HepG2 (cell line): ENCODE data around the gene FXYD1. TPM values are rescaled to one million over a fixed set of nuclear protein-coding genes. Genes with fewer than 3 reads are reported as not detected.

Experiments
- ATAC-seq: fragments of 200-7000 bp; cut with Tn5 transposase; 3 replicates; pipeline ENCODE4 v1.9.1; 2020; ENCODE audit warnings: mild to moderate bottlenecking, moderate library complexity
- BruUV-seq: library from RNA; stranded (reverse); fragments of 400-500 nt; replicated peaks from 2 replicates; lab custom pipeline; 2021; lab: Mats Ljungman, UMichigan
- CTCF ChIA-PET: fragments of 300-600 bp; formaldehyde crosslinking; extraction: SDS; loops from one replicate; lab custom pipeline; 2021; ENCODE audit warnings: low total read pairs, inconsistent platforms, low intra/inter-chr PET ratio; lab: Yijun Ruan, JAX
- POLR2A ChIA-PET: fragments of 350-600 bp; sonication (Branson Sonifier 250); formaldehyde crosslinking; loops from one replicate; lab custom pipeline; 2020; ENCODE audit warnings: antibody characterized with exemption, inconsistent platforms; lab: Yijun Ruan, JAX
- DNase-seq: peaks from one replicate; pipeline ENCODE4 v3.0.0-alpha.2; 2015; ENCODE audit warnings: low spot score
- FAIRE-seq: peaks from 3 replicates; lab custom pipeline; 2011; peaks lifted over from hg19 to GRCh38; lab: Jason Lieb, UNC
- H2AFZ ChIP-seq: one replicate; pipeline ENCODE4 v1.6.1; 2011; ENCODE audit warnings: low read length, inconsistent platforms
- H3K27ac ChIP-seq: fragments of 300-600 bp; 3 replicates; pipeline ENCODE4 v1.8.0; 2011; ENCODE audit warnings: mixed run types, mild to moderate bottlenecking, mixed read lengths, low read length, inconsistent platforms; ENCODE audit not compliant: insufficient read depth; ENCODE audit errors: extremely low read length
- H3K27me3 ChIP-seq, 2 experiments: fragments of 200-600 bp in 1 of 2; 2 replicates in 1 of 2; 3 replicates in 1 of 2; pipeline versions ENCODE4 v1.6.0 to v1.8.0; 2011; ENCODE audit warnings: low read length in 2 of 2, mild to moderate bottlenecking in 2 of 2, moderate library complexity in 2 of 2, inconsistent platforms in 1 of 2; ENCODE audit not compliant: insufficient read depth in 2 of 2, control insufficient read depth in 1 of 2
- H3K36me3 ChIP-seq, 2 experiments: fragments of 200-600 bp in 1 of 2; replicated peaks in 1 of 2; 2 replicates in 1 of 2; 3 replicates in 1 of 2; pipeline versions ENCODE4 v1.5.1 to v1.8.0; 2011; ENCODE audit warnings: low read length in 2 of 2, inconsistent platforms in 1 of 2; ENCODE audit not compliant: insufficient read depth in 2 of 2, control insufficient read depth in 1 of 2
- H3K4me1 ChIP-seq: 2 replicates; pipeline ENCODE4 v1.5.1; 2012; ENCODE audit warnings: low read length, inconsistent platforms; ENCODE audit not compliant: insufficient read depth
- H3K4me2 ChIP-seq: 2 replicates; pipeline ENCODE4 v1.6.0; 2011; ENCODE audit warnings: low read depth, low read length, inconsistent platforms
- H3K4me3 ChIP-seq, 3 experiments: fragments of 200-600 bp in 1 of 3; sonication (generic), shearing (Covaris generic) in 1 of 3; replicated peaks in 1 of 3; 2 replicates each; pipeline ENCODE4 v1.5.1; 2011 to 2016; ENCODE audit warnings: low read length in 3 of 3, inconsistent platforms in 2 of 3, low read depth in 2 of 3, mild to moderate bottlenecking in 2 of 3, control low read depth in 1 of 3, mixed read lengths in 1 of 3; ENCODE audit not compliant: insufficient read depth in 1 of 3
- H3K79me2 ChIP-seq: one replicate; pipeline ENCODE4 v1.6.1; 2011; ENCODE audit warnings: low read length, inconsistent platforms; ENCODE audit not compliant: insufficient read depth
- H3K9ac ChIP-seq: 2 replicates; pipeline ENCODE4 v1.6.0; 2011; ENCODE audit warnings: mild to moderate bottlenecking, low read depth, low read length, inconsistent platforms; ENCODE audit not compliant: insufficient read depth
- H3K9me3 ChIP-seq: 2 replicates; pipeline ENCODE4 v1.5.1; 2012; ENCODE audit warnings: mild to moderate bottlenecking, low read length
- H4K20me1 ChIP-seq: 2 replicates; pipeline ENCODE4 v1.6.0; 2011; ENCODE audit warnings: inconsistent platforms, mild to moderate bottlenecking, low read length, moderate library complexity; ENCODE audit not compliant: insufficient read depth
- BRCA1 ChIP-seq: sonication (generic); formaldehyde crosslinking; IDR thresholded peaks from 2 replicates; pipeline ENCODE4 v1.4.0; 2020; ENCODE audit warnings: missing genetic modification reagents
- DPF2 ChIP-seq: sonication (generic); formaldehyde crosslinking; IDR thresholded peaks from 2 replicates; pipeline ENCODE4 v1.4.0; 2020; ENCODE audit warnings: mild to moderate bottlenecking, low read depth, missing genetic modification reagents, borderline replicate concordance
- HIVEP1 ChIP-seq: sonication (generic); formaldehyde crosslinking; IDR thresholded peaks from 2 replicates; pipeline ENCODE4 v1.4.0; 2020; ENCODE audit warnings: mild to moderate bottlenecking, missing genetic modification reagents
- HMG20B ChIP-seq: conservative IDR thresholded peaks from 2 replicates; pipeline ENCODE4 v1.6.1; 2016; ENCODE audit warnings: missing genetic modification reagents, missing compliant biosample characterization
- MAFF ChIP-seq: IDR thresholded peaks from 2 replicates; pipeline ENCODE4 v1.6.1; 2011; ENCODE audit warnings: low read depth, low read length, improper control_type of control experiment
- MAFK ChIP-seq, 2 experiments: IDR thresholded peaks in 1 of 2; conservative IDR thresholded peaks in 1 of 2; 2 replicates each; pipeline ENCODE4 v1.6.1; 2011; ENCODE audit warnings: improper control_type of control experiment in 2 of 2, low read length in 2 of 2
- MEIS1 ChIP-seq: sonication (generic); formaldehyde crosslinking; IDR thresholded peaks from 2 replicates; pipeline ENCODE4 v1.9.0; 2021; ENCODE audit warnings: mild to moderate bottlenecking, missing genetic modification reagents, moderate library complexity, borderline replicate concordance
- SKI ChIP-seq: fragments of 450-650 bp; IDR thresholded peaks from one replicate; pipeline ENCODE4 v1.6.1; 2018; ENCODE audit warnings: mild to moderate bottlenecking; ENCODE audit not compliant: partially characterized antibody
- SMAD1 ChIP-seq: sonication (generic); formaldehyde crosslinking; IDR thresholded peaks from 2 replicates; pipeline ENCODE4 v1.4.0; 2020; ENCODE audit warnings: missing genetic modification reagents, low read depth, mild to moderate bottlenecking, borderline replicate concordance
- YEATS2 ChIP-seq: sonication (generic); formaldehyde crosslinking; IDR thresholded peaks from 2 replicates; pipeline ENCODE4 v1.4.0; 2020; ENCODE audit warnings: missing genetic modification reagents, borderline replicate concordance
- ZBTB21 ChIP-seq: sonication (generic); formaldehyde crosslinking; IDR thresholded peaks from 2 replicates; pipeline ENCODE4 v1.4.0; 2020; ENCODE audit warnings: missing genetic modification reagents
- ZNF382 ChIP-seq: sonication (generic); formaldehyde crosslinking; IDR thresholded peaks from 2 replicates; pipeline ENCODE4 v1.5.0; 2020; ENCODE audit warnings: missing genetic modification reagents, mild to moderate bottlenecking, borderline replicate concordance
- ZNF567 ChIP-seq: sonication (generic); formaldehyde crosslinking; IDR thresholded peaks from 2 replicates; pipeline ENCODE4 v1.8.1; 2023; ENCODE audit warnings: mild to moderate bottlenecking, missing genetic modification reagents, borderline replicate concordance
- ZNF761 ChIP-seq: sonication (generic); formaldehyde crosslinking; conservative IDR thresholded peaks from 2 replicates; pipeline ENCODE4 v1.4.0; 2020; ENCODE audit warnings: mild to moderate bottlenecking, missing genetic modification reagents
- ZNF780A ChIP-seq: sonication (generic); formaldehyde crosslinking; IDR thresholded peaks from 2 replicates; pipeline ENCODE4 v1.8.0; 2022; ENCODE audit warnings: mild to moderate bottlenecking, missing genetic modification reagents, moderate library complexity
- WGBS: methylation state at CpG from one replicate; pipeline ENCODE4 v1.1.6; 2017; ENCODE audit warnings: low lambda C conversion rate; 5-methylcytosine and 5-hydroxymethylcytosine counted together
- in situ Hi-C: cut with HindIII; loops from 2 replicates; pipeline ENCODE4 v1.10.0; 2017; ENCODE audit warnings: low pct_unique_long_range_greater_than_20kb; ENCODE audit not compliant: extremely low pct_ligation_motif_present
- intact Hi-C: fragments of 100-400 bp; cut with micrococcal nuclease; formaldehyde crosslinking; loops from one replicate; pipeline ENCODE4 v1.10.0; 2022; ENCODE audit not compliant: unreplicated experiment
- polyA plus RNA-seq, 8 experiments: library from polyadenylated mRNA; depleted of rRNA in 3 of 8; stranded (reverse) in 7 of 8; unstranded in 1 of 8; fragments of >200 nt; fragmentation: Illumina TruSeq in 4 of 8; extraction: Trizol in 4 of 8; gene quantifications; 2 replicates each; pipeline versions ENCODE4 v1.2.1 to v1.2.3, GENCODE V29; 2011 to 2016; ENCODE audit warnings: low read depth in 4 of 8, missing spikeins in 1 of 8, mixed read lengths in 1 of 8; ENCODE audit not compliant: insufficient read depth in 1 of 8
- total RNA-seq, 5 experiments: library from RNA; depleted of rRNA; stranded (reverse); fragments of >200 nt; fragmentation: Illumina TruSeq; extraction: Trizol; gene quantifications; 2 replicates each; pipeline ENCODE4 v1.2.3, GENCODE V29; 2016; ENCODE audit warnings: low read depth in 1 of 5
- TF ChIP-seq, protein P1 (sequence below): sonication (generic); formaldehyde crosslinking; IDR thresholded peaks from 2 replicates; pipeline ENCODE4 v1.4.0; 2020; ENCODE audit warnings: missing genetic modification reagents, borderline replicate concordance

The FXYD1 gene
- total and polyA plus RNA-seq, 2 of the 13 experiments (the other 11 are each of a cell fraction or from before 2014, with no cell fraction given): 31.2 TPM; not detected in 1

- H3K9ac ChIP-seq: no peak overlapping the region
- no peaks in the 10 kb centered on the region for H3K4me1 ChIP-seq
- FAIRE-seq: no peak
- no peak for ATAC-seq
- no peaks in the 10 kb centered on the region for H4K20me1 ChIP-seq
- H2AFZ ChIP-seq: no peak overlapping the region
- no peaks in the 10 kb centered on the region for H3K36me3 ChIP-seq
- H3K4me3 ChIP-seq: no peak overlapping the region
- peaks cover 0 to 6% of the 10 kb centered on the region in 2 experiments; a peak in 2 of 5 replicates for H3K27me3 ChIP-seq
- BruUV-seq: no TSS peak
- CTCF ChIA-PET: no interaction called here
- no peak for TF ChIP-seq YEATS2 (CRISPR knock-in tag)
- no peak for TF ChIP-seq MEIS1 (CRISPR knock-in tag)
- TF ChIP-seq HMG20B (CRISPR knock-in tag): no peak
- TF ChIP-seq, all 625 proteins: peak for 0
- Histone ChIP-seq H3K27ac (no peak overlapping the region), H3K9me3 (no peaks in the 10 kb centered on the region), H3K79me2 (no peaks in the 10 kb centered on the region), H3K4me2 (no peak overlapping the region)
- no peak for DNase-seq
- in situ Hi-C loops: no loop called here
- 52% methylated on average over 3 of the region's 3 CpGs for WGBS
- intact Hi-C loops: no loop called here
- POLR2A ChIA-PET: no interaction called here
Measured at GRCh38 chr19:35179830-35180229, 41.2 kb downstream of the FXYD1 start.

DNA sequence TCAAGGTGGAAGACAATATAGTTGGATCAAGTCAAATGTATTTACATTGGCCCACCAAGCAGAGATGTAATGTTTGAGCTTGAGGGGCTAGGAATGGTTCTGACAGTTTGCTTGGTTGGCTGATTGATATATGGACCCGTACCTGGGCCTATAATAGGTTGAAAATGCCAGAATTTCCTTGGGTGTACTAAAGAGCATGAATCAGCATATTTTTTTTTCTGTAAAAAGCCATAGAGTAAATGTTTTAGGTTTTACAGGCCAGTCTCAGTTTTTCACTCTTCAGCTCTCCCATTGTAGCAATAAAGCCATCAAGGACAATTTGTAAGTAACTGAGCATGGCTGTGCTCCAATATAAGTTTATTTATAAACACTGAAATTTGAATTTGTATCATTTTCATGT lies 42.8 kb downstream of the FXYD1 start:
- no peaks in the 10 kb centered on the region for H3K4me1 ChIP-seq
- in situ Hi-C loops (no loop called here), intact Hi-C loops (no loop called here)
- no peak overlapping the region for H2AFZ ChIP-seq
- WGBS: 6% methylated on average over 1 of the region's 1 CpG
- DNase-seq: no peak
- no peak overlapping the region for H3K4me2 ChIP-seq
- H3K9me3 ChIP-seq: no peaks in the 10 kb centered on the region
- no peaks in the 10 kb centered on the region for H4K20me1 ChIP-seq
- no peak for FAIRE-seq
- H3K27ac ChIP-seq: no peak overlapping the region
- H3K79me2 ChIP-seq: no peaks in the 10 kb centered on the region
- no peak overlapping the region for H3K9ac ChIP-seq
- CTCF ChIA-PET: no interaction called here
- no peak for ATAC-seq
- H3K4me3 ChIP-seq: no peak overlapping the region
- peaks cover 0 to 1% of the 10 kb centered on the region in 2 experiments; a peak in 2 of 5 replicates for H3K27me3 ChIP-seq
- POLR2A ChIA-PET: no interaction called here
- H3K36me3 ChIP-seq: no peaks in the 10 kb centered on the region
- no TSS peak for BruUV-seq
- TF ChIP-seq ZNF761 (no peak), SKI (no peak), ZNF382 (CRISPR knock-in tag) (no peak), ZBTB21 (CRISPR knock-in tag) (no peak), HIVEP1 (CRISPR knock-in tag) (no peak), DPF2 (no peak), MAFK (conservative IDR thresholded peaks at IDR 0.05 in 1 of 2, IDR thresholded peaks at IDR 0.05 in 1 of 2; ENCODE audit: low read length in 2 of 2) (peak; percentile 68 to 79), BRCA1 (no peak), ZNF567 (CRISPR knock-in tag) (no peak), ZNF780A (CRISPR knock-in tag) (no peak), MAFF (peak; percentile 63), SMAD1 (CRISPR knock-in tag) (no peak)
- TF ChIP-seq, protein P1, sequence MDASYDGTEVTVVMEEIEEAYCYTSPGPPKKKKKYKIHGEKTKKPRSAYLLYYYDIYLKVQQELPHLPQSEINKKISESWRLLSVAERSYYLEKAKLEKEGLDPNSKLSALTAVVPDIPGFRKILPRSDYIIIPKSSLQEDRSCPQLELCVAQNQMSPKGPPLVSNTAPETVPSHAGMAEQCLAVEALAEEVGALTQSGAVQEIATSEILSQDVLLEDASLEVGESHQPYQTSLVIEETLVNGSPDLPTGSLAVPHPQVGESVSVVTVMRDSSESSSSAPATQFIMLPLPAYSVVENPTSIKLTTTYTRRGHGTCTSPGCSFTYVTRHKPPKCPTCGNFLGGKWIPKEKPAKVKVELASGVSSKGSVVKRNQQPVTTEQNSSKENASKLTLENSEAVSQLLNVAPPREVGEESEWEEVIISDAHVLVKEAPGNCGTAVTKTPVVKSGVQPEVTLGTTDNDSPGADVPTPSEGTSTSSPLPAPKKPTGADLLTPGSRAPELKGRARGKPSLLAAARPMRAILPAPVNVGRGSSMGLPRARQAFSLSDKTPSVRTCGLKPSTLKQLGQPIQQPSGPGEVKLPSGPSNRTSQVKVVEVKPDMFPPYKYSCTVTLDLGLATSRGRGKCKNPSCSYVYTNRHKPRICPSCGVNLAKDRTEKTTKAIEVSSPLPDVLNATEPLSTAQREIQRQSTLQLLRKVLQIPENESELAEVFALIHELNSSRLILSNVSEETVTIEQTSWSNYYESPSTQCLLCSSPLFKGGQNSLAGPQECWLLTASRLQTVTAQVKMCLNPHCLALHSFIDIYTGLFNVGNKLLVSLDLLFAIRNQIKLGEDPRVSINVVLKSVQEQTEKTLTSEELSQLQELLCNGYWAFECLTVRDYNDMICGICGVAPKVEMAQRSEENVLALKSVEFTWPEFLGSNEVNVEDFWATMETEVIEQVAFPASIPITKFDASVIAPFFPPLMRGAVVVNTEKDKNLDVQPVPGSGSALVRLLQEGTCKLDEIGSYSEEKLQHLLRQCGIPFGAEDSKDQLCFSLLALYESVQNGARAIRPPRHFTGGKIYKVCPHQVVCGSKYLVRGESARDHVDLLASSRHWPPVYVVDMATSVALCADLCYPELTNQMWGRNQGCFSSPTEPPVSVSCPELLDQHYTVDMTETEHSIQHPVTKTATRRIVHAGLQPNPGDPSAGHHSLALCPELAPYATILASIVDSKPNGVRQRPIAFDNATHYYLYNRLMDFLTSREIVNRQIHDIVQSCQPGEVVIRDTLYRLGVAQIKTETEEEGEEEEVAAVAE (CRISPR knock-in tag): no peak
